HG03565 (cell line): Measurements from ENCODE around the gene PCDH11X.
"Not testable (repeated sequence)": the region's sequence is repeated elsewhere in the genome, so short reads cannot be mapped to it uniquely, and the experiment has no call there.

Experiments used
- ATAC-seq: cut with Tn5 transposase; IDR thresholded peaks from one replicate; pipeline ENCODE4 v1.9.1; 2021; ENCODE audit warnings: mild to moderate bottlenecking, moderate library complexity; ENCODE audit not compliant: unreplicated experiment

PCDH11X gene, protein sequence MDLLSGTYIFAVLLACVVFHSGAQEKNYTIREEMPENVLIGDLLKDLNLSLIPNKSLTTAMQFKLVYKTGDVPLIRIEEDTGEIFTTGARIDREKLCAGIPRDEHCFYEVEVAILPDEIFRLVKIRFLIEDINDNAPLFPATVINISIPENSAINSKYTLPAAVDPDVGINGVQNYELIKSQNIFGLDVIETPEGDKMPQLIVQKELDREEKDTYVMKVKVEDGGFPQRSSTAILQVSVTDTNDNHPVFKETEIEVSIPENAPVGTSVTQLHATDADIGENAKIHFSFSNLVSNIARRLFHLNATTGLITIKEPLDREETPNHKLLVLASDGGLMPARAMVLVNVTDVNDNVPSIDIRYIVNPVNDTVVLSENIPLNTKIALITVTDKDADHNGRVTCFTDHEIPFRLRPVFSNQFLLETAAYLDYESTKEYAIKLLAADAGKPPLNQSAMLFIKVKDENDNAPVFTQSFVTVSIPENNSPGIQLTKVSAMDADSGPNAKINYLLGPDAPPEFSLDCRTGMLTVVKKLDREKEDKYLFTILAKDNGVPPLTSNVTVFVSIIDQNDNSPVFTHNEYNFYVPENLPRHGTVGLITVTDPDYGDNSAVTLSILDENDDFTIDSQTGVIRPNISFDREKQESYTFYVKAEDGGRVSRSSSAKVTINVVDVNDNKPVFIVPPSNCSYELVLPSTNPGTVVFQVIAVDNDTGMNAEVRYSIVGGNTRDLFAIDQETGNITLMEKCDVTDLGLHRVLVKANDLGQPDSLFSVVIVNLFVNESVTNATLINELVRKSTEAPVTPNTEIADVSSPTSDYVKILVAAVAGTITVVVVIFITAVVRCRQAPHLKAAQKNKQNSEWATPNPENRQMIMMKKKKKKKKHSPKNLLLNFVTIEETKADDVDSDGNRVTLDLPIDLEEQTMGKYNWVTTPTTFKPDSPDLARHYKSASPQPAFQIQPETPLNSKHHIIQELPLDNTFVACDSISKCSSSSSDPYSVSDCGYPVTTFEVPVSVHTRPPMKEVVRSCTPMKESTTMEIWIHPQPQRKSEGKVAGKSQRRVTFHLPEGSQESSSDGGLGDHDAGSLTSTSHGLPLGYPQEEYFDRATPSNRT (N-terminal part only)

DNA sequence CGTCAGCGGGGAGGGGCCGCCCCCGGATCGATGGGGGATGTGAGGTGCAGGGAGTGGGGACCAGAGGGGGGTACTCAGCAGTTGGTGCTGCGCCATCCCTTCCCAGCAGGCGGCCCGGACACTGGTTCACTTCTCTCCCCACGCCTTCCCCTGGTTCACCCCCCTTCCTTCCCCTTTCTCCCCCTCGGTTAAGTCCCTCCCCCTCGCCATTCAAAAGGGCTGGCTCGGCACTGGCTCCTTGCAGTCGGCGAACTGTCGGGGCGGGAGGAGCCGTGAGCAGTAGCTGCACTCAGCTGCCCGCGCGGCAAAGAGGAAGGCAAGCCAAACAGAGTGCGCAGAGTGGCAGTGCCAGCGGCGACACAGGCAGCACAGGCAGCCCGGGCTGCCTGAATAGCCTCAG lies at the start of gene PCDH11X:
Gene PCDH11X (plus strand): TSS at position 241 of the 400 bp plus-strand sequence. CDS start 56,130 bp downstream, outside the sequence.
- not testable (repeated sequence) for ATAC-seq

DNA sequence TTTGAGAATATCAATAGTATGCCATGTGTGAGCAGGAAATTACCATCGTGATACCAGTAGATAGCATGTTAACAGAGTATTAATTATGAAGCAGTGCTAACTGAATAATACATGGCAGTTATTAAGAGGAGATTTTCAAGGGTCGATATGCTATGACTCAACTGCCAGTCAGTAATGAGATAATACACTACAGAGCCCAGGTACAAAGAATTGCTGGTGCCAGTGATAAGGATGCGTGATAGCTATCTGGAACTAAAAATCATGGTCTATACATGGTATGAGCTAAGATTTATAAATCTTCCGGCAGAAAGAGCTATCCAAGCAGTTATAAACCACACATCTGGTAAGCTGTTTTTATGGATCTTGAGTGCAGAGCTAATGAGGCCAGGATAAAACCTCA lies 31.7 kb upstream of the PCDH11X start:
- not testable (repeated sequence) for ATAC-seq

DNA sequence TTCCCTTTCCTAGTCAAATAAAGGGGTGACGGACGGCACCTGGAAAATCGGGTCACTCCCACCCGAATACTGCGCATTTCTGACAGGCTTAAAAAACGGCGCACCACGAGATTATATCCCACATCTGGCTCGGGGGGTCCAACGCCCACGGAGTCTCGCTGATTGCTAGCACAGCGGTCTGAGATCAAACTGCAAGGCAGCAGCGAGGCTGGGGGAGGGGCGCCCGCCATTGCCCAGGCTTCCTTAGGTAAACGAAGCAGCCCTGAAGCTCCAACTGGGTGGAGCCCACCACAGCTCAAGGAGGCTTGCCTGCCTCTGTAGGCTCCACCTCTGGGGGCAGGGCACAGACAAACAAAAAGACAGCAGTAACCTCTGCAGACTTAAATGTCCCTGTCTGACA lies 26.2 kb upstream of the PCDH11X start:
- ATAC-seq = not testable (repeated sequence)

DNA sequence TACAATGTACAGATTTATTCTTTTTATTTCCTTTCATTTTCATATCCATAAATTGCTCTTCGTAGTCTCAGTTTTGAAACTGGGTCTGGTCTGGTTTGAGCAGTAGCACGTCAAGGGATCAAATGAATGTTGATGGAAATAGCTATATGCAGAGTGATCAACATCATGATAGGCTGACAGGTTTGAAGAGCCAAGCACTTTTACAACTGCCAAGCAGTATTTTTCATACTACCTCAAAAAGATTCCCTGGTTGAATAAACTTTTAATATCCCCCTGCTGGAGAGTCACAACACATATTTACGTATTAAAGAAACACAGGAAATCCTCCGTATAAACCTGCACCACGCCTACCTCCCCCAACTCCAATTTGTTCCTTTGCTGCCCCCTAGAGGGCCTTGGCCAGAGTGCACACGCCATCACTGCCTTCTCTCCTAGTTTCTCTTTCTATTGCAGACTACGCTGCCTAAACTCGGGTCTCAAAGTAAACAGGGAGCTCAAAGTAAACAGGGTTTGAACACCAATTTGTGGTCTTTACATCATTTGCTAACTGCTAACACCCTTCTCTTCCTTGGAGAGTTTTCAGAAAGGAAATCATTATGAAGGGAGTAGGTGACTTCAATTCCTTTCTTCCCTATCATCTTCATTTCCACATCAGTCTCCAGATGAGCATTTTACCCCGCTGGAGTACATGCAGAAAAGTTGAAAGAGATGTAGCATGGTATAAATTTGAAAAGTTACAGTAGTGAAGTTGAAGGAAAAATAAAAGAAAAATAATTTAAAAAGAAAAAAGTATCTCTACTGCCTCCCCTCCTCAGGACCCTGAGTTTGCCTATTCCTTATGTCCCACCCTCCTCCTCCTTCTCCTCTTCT lies 8.3 kb upstream of the PCDH11X start:
- peak; percentile 99 for ATAC-seq

DNA sequence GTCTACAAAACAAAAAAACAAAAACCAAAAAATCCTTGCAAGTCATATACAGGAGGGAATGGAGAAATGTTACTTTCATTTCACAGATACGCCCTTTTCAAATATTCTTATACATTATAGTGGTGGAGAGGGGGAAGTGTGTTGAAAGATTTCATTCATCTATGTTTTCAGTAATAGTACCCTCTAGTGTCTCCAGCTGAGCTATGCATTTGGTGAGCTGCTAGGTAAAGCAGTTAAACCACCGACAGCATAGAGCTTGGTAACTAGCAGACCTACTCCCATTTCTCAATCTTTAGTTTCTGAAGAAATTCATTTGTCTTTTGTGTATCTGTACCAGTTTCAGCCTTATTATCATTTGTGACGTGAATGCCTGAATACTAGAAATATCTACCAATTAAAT lies 5.2 kb upstream of the PCDH11X start:
- not testable (repeated sequence) for ATAC-seq

DNA sequence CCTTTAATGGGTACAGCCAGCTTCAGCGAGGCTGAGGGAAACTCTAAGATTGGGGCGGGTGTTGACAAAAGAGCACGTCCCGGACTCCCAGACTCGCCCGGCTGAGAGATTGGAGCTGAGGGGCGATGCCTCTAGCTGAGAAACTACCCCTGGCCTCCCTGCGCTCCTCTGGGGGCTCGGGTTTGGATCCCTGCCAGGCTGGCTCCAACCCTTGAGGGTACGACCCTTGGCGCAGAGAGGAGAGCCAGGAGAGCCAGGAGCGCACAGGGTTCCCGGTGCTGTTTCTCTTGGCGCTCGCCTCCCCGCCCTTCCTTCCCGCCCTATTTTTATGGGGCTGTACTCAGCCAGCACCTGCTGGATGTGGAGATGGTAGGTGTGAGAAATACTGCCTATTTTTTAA lies 833 bp downstream of the PCDH11X start:
- ATAC-seq = not testable (repeated sequence)

DNA sequence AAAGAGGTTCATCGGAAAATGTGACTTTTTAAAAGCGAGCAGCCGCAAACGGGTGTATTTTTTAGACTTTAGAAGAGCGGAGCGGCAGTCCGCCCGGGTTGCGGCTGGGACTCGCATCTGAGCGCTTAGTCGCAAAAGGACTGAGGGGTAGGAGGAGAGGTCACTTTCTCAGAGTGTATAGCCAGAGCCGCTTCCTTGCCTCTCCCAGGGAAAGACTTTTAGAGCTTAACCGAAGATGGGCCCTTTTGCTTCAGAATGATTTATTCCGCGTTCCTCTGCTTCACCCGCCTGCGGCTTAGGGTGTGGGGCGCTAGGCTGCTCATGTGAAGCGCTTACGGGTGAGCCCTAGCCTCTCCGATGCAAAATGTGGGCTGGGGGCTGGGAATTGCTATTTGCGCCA lies 1.5 kb downstream of the PCDH11X start:
- ATAC-seq = not testable (repeated sequence)

DNA sequence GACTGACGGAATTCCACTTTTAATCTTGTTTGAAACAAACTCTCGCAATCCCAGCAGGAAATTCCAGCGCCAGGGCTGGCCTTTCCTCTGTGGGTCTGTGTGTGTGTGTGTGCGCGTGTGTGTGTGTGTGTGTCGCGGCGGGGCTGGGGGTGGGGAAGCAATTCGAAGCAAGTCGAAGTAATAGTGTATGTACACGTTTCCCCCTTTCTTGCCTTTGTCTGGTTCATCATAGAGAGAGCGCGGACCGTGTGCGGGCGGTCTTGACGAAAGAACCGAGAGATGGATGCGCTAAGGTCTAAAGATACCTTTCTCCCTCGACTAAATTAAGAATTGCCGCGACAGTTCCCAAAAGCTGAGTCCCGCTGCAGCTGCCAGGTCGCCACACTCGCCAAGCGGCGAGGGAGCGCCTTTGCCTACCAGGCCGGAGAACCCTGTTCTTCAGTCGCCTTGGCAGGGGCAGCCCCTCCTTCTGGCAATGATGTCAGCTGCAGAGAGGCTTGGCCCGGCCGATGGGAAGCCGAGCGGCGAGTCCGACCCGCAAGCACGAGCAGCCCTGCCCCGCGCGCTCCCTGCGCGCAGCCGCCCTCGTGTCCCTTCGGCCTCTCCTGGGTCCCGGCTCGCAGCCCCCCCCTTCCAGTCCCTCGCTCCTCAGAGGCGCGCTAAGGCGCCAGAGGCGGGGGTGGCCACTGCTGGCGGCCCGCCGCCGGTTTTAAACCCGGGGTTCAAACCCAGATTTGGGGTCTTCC lies 2.6 kb downstream of the PCDH11X start:
- not testable (repeated sequence) for ATAC-seq

DNA sequence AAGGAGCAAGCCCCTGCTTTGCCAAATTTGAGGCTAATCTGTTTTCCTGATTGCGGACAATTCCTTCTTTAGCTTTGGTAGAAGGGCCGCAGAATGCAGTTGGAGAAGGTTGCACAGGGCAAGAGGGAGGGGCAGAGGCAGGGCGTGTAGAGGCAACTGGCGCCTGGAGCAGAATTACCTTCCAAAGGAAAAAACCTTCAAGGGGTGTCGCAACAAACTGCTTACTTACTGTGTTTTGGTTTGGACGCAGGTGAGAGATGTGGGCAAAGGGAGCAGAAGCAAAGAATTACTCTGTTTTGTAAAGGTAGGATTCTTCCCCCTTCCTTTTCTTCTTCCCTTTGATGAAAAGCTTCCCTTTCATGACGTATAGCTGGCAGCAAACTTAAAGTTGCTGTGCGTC lies 3.6 kb downstream of the PCDH11X start:
- not testable (repeated sequence) for ATAC-seq

DNA sequence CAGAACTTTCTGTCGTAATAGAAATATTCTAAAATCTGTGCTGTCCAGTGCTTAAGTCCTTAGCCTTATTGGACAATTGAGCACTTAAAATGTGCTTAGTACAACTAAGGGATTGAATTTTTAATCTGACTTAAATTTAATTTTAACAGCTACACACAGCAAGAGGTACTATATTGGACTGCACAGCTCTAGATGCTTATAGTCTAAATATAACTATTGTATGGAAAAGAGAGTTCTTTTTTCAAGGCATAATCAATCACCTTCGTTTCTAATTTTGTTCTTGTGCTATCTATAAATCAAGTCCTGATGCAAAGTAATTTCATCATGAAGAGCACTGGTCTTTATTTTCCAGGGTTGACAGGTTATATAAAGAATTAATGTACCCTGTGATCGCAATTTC lies 38.4 kb downstream of the PCDH11X start:
- not testable (repeated sequence) for ATAC-seq

DNA sequence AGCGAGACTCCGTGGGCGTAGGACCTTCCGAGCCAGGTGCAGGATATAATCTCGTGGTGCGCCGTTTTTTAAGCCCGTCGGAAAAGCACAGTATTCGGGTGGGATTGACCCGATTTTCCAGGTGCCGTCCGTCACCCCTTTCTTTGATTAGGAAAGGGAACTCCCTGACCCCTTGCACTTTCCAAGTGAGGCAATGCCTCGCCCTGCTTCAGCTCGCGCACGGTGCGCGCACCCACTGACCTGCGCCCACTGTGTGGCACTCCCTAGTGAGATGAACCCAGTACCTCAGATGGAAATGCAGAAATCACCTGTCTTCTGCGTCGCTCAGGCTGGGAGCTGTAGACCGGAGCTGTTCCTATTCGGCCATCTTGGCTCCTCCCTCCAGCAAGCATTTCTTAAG lies 46.1 kb downstream of the PCDH11X start:
- not testable (repeated sequence) for ATAC-seq
